ENCODE results near the gene LIPK. TPM values are rescaled to one million over a fixed set of nuclear protein-coding genes. Genes with fewer than 3 reads are reported as not detected.
A peak's percentile ranks its signal among the peaks of the same experiment; 100 is the strongest.

LIPK gene
- total and polyA plus RNA-seq, 4 donors: not detected

DNA sequence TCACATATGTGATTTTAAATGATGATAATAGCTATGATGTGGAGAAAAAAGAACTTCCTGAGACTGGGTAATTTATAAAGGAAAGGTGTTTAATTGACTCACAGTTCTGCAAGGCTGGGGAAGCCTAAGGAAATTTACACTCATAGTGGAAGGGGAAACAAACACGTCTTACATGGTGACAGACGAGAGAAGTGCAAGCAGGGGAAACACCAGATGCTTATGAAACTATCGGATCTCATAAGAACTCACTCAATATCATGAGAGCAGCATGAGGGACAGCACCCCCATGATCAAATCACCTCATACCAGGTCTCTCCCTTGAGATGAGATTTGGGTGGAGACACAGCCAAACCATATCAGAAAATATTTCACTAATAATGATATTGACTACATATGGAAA is 49.7 kb downstream of the LIPK start:
- ATAC-seq (ENCODE audit: insufficient read depth, low FRiP score): no peak
- WGBS, 2 donors: 47 to 50% methylated on average over 3 of the region's 3 CpGs
- Histone ChIP-seq H3K4me3 (no peak overlapping the region), H3K27ac (ENCODE audit: low read depth in 1 of 2, low read length in 1 of 2) (no peak overlapping the region), H3K36me3 (ENCODE audit: control insufficient read depth in 4 of 4, insufficient read depth in 4 of 4, low read length in 4 of 4) (no peaks in the 10 kb centered on the region), H3K4me1 (ENCODE audit: control insufficient read depth in 5 of 5, insufficient read depth in 5 of 5, low read length in 5 of 5) (no peaks in the 10 kb centered on the region), H3K27me3 (ENCODE audit: control insufficient read depth in 3 of 3, insufficient read depth in 3 of 3, low read length in 2 of 3) (no peaks in the 10 kb centered on the region), H3K9ac (ENCODE audit: insufficient read depth in 1 of 2, low read length in 2 of 2) (no peak overlapping the region), H3K9me3 (ENCODE audit: control insufficient read depth in 4 of 4, insufficient read depth in 3 of 4, low read length in 3 of 4) (no peaks in the 10 kb centered on the region)
- TF ChIP-seq, protein P1, sequence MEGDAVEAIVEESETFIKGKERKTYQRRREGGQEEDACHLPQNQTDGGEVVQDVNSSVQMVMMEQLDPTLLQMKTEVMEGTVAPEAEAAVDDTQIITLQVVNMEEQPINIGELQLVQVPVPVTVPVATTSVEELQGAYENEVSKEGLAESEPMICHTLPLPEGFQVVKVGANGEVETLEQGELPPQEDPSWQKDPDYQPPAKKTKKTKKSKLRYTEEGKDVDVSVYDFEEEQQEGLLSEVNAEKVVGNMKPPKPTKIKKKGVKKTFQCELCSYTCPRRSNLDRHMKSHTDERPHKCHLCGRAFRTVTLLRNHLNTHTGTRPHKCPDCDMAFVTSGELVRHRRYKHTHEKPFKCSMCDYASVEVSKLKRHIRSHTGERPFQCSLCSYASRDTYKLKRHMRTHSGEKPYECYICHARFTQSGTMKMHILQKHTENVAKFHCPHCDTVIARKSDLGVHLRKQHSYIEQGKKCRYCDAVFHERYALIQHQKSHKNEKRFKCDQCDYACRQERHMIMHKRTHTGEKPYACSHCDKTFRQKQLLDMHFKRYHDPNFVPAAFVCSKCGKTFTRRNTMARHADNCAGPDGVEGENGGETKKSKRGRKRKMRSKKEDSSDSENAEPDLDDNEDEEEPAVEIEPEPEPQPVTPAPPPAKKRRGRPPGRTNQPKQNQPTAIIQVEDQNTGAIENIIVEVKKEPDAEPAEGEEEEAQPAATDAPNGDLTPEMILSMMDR (IDR thresholded peaks at IDR 0.05; ENCODE audit: control extremely low read depth, extremely low read depth): no peak
- no peak for DNase-seq

DNA sequence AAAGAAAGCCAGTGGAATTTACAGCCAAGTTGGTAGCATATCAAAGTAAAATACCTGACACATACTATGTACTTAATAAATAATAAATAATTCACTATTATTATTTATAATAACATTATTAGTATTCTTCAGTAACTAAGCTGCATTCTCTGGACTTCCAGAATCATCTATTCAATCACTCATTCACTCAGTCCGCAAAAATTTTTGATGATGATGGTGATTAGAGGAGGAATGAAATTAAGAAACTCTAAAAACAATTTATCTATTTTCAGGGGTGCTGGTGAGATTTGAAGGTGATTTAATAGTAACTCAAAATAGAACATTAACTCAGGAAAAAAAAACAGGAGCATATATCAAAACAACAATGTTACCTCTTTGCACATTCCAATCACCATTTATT is 50.6 kb downstream of the LIPK start:
- no peak for DNase-seq
- no peaks in the 10 kb centered on the region for H3K36me3 ChIP-seq (ENCODE audit: control insufficient read depth in 4 of 4, insufficient read depth in 4 of 4, low read length in 4 of 4)
- no peak overlapping the region for H3K4me3 ChIP-seq
- ATAC-seq (ENCODE audit: insufficient read depth, low FRiP score): no peak
- TF ChIP-seq, protein P1 (IDR thresholded peaks at IDR 0.05; ENCODE audit: control extremely low read depth, extremely low read depth): no peak
- H3K27me3 ChIP-seq (ENCODE audit: control insufficient read depth in 3 of 3, insufficient read depth in 3 of 3, low read length in 2 of 3): no peaks in the 10 kb centered on the region
- no peaks in the 10 kb centered on the region for H3K4me1 ChIP-seq (ENCODE audit: control insufficient read depth in 5 of 5, insufficient read depth in 5 of 5, low read length in 5 of 5)
- WGBS, 2 donors: 0% methylated on average over 1 of the region's 1 CpG
- H3K9ac ChIP-seq (ENCODE audit: insufficient read depth in 1 of 2, low read length in 2 of 2): no peak overlapping the region
- H3K27ac ChIP-seq (ENCODE audit: low read depth in 1 of 2, low read length in 1 of 2): no peak overlapping the region
- no peaks in the 10 kb centered on the region for H3K9me3 ChIP-seq (ENCODE audit: control insufficient read depth in 4 of 4, insufficient read depth in 3 of 4, low read length in 3 of 4)

DNA sequence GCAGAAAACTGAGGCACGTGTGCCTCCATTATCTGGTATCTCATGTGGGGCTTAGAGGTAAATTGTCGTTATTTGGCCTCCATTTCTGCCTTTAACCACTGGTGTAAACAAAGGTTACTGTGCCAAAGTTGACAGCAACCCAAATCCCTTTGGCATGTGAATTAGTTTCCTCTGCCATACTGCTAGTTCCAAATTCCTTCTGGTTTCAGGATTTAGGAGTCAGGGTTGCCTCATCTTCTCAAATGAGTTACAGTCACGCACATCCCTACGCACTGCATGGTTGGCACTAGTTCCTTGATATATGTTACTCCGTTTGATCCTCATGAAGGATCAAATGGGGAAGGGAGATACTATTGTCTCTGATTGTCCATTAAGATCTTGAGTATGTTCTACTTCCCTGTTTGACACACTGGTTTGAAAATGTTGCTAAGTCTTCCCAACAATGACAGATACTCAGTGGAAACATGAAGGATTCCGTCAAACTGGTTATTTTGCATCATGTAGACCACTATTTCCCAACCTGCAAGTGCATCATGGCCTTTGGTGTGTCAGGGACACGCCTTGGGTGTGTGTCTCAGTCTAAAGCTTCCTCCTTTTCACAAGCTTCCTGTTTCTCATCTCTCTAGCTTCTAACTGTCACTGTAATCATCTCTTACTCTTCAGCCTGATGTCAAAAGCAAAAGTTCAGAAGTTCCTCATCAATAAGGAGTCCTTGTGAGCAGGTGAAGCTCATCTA is 53.5 kb downstream of the LIPK start, which contains the start of gene LIPN:
Gene LIPN (plus strand): TSS at position 655 of the 736 bp plus-strand sequence. CDS start 1,386 bp downstream, outside the sequence.
- Histone ChIP-seq H3K9me3 (ENCODE audit: control insufficient read depth in 4 of 4, insufficient read depth in 3 of 4, low read length in 3 of 4) (no peaks in the 10 kb centered on the region), H3K36me3 (ENCODE audit: control insufficient read depth in 4 of 4, insufficient read depth in 4 of 4, low read length in 4 of 4) (no peaks in the 10 kb centered on the region), H3K27me3 (ENCODE audit: control insufficient read depth in 3 of 3, insufficient read depth in 3 of 3, low read length in 2 of 3) (no peaks in the 10 kb centered on the region), H3K4me3 (no peak within 1 kb of the TSS), H3K27ac (ENCODE audit: low read depth in 1 of 2, low read length in 1 of 2) (peak within 1 kb of the TSS in 1 of 2 donors; percentile 35), H3K9ac (ENCODE audit: insufficient read depth in 1 of 2, low read length in 2 of 2) (no peak within 1 kb of the TSS), H3K4me1 (ENCODE audit: control insufficient read depth in 5 of 5, insufficient read depth in 5 of 5, low read length in 5 of 5) (peaks cover 0 to 3% (median 0%) of the 10 kb centered on the region in 5 donors)
- WGBS, 2 donors: 65% methylated on average over 7 of the region's 7 CpGs
- ATAC-seq (ENCODE audit: insufficient read depth, low FRiP score): no peak
- TF ChIP-seq, protein P1 (IDR thresholded peaks at IDR 0.05; ENCODE audit: control extremely low read depth, extremely low read depth): no peak
- peak in 1 of 3 donors; percentile 3 for DNase-seq

All from lung (tissue), 12 donors.